GM10266 (cell line): ENCODE measurements around the gene DICER1.

Experiments used
- DNase-seq: peaks from one replicate; pipeline ENCODE4 v3.0.0; 2012; ENCODE audit errors: extremely low spot score
- CTCF ChIP-seq: IDR thresholded peaks from 2 replicates; pipeline ENCODE4 v1.5.1; 2012; ENCODE audit warnings: mild to moderate bottlenecking, low read depth; ENCODE audit not compliant: control insufficient read depth, insufficient read depth; ENCODE audit errors: missing control alignments

The DICER1 gene

GRCh38 chr14:95041477-95042020 is 115.8 kb downstream of the DICER1 start:
- TF ChIP-seq CTCF: no peak
- DNase-seq: no peak

- TF ChIP-seq CTCF: no peak
- DNase-seq: no peak
Measured at GRCh38 chr14:95040708-95041476, 116.4 kb downstream of the DICER1 start.

- TF ChIP-seq CTCF: no peak
- DNase-seq: no peak
Measured at GRCh38 chr14:95039993-95040348, 117.4 kb downstream of the DICER1 start.

GRCh38 chr14:95039259-95039992 is 117.9 kb downstream of the DICER1 start:
- DNase-seq: no peak
- no peak for TF ChIP-seq CTCF

GRCh38 chr14:95038521-95039250 is 118.6 kb downstream of the DICER1 start:
- no peak for TF ChIP-seq CTCF
- no peak for DNase-seq

GRCh38 chr14:95037273-95037672 is 120.1 kb downstream of the DICER1 start:
- no peak for TF ChIP-seq CTCF
- no peak for DNase-seq
